K562 (cell line): ENCODE measurements around the gene ZSWIM1. TPM values are rescaled to one million over a fixed set of nuclear protein-coding genes. Genes with fewer than 3 reads are reported as not detected.

Experiments used
- ATAC-seq: fragments of 200-7000 bp; cut with Tn5 transposase; 3 replicates; pipeline ENCODE4 v1.9.1; 2020; ENCODE audit warnings: moderate library complexity
- BruUV-seq: library from RNA; stranded (reverse); fragments of 400-500 nt; replicated peaks from 2 replicates; lab custom pipeline; 2021; lab: Mats Ljungman, UMichigan
- CTCF ChIA-PET: fragments of 300-600 bp; formaldehyde crosslinking; extraction: SDS; loops from one replicate; lab custom pipeline; 2021; ENCODE audit warnings: low intra/inter-chr PET ratio; lab: Yijun Ruan, JAX
- POLR2A ChIA-PET: fragments of 300-600, 350-650 bp; sonication (Branson Sonifier 250); formaldehyde crosslinking; extraction: SDS; loops from one replicate; lab custom pipeline; 2021; ENCODE audit warnings: antibody characterized with exemption, inconsistent platforms; lab: Yijun Ruan, JAX
- DNase-seq, 4 experiments: peaks; one replicate each; pipeline versions ENCODE4 v3.0.0 to v3.0.0-alpha.2; 2011 to 2018; ENCODE audit warnings: low spot score in 3 of 4, mixed read lengths in 3 of 4; ENCODE audit errors: extremely low read depth in 1 of 4
- FAIRE-seq: peaks from 2 replicates; lab custom pipeline; 2011; peaks lifted over from hg19 to GRCh38; lab: Jason Lieb, UNC
- H2AFZ ChIP-seq: 2 replicates; pipeline ENCODE4 v1.6.0; 2011; ENCODE audit warnings: low read depth, low read length, control low read depth, inconsistent platforms
- H3K27ac ChIP-seq: fragments of 200-600 bp; 3 replicates; pipeline ENCODE4 v1.8.0; 2011; ENCODE audit warnings: low read depth, mild to moderate bottlenecking, control low read depth, inconsistent platforms, low read length, moderate library complexity, mixed read lengths; ENCODE audit errors: extremely low read depth
- H3K27me3 ChIP-seq, 2 experiments: fragments of 300-600 bp in 1 of 2; 2 replicates in 1 of 2; 3 replicates in 1 of 2; pipeline versions ENCODE4 v1.6.0 to v1.8.0; 2011; ENCODE audit warnings: inconsistent platforms in 2 of 2, low read length in 2 of 2, mild to moderate bottlenecking in 1 of 2, mixed read lengths in 1 of 2, moderate library complexity in 1 of 2; ENCODE audit not compliant: control insufficient read depth in 2 of 2, insufficient read depth in 2 of 2
- H3K36me3 ChIP-seq: fragments of 300-600 bp; 3 replicates; pipeline ENCODE4 v1.8.0; 2011; ENCODE audit warnings: mild to moderate bottlenecking, low read length, inconsistent platforms; ENCODE audit not compliant: control insufficient read depth, insufficient read depth
- H3K4me1 ChIP-seq, 2 experiments: fragments of 200-600 bp in 1 of 2; replicated peaks in 1 of 2; 2 replicates in 1 of 2; 3 replicates in 1 of 2; pipeline versions ENCODE4 v1.5.1 to v1.8.0; 2011; ENCODE audit warnings: inconsistent platforms in 2 of 2, low read length in 2 of 2, mild to moderate bottlenecking in 1 of 2, mixed read lengths in 1 of 2, moderate library complexity in 1 of 2; ENCODE audit not compliant: control insufficient read depth in 2 of 2, insufficient read depth in 2 of 2
- H3K4me2 ChIP-seq: 2 replicates; pipeline ENCODE4 v1.6.1; 2011; ENCODE audit warnings: low read length, control low read depth, inconsistent platforms, mixed read lengths; ENCODE audit not compliant: insufficient read depth
- H3K4me3 ChIP-seq: fragments of 200-600 bp; sonication (generic), shearing (Covaris generic); 2 replicates; pipeline ENCODE4 v1.5.1; 2016; ENCODE audit warnings: control low read depth, inconsistent platforms
- H3K79me2 ChIP-seq: fragments of 200-600 bp; 3 replicates; pipeline ENCODE4 v1.8.0; 2011; ENCODE audit warnings: low read length, inconsistent platforms; ENCODE audit not compliant: control insufficient read depth, insufficient read depth
- H3K9ac ChIP-seq, 2 experiments: 2 replicates each; pipeline versions ENCODE4 v1.6.0 to v1.6.1; 2011; ENCODE audit warnings: low read depth in 2 of 2, low read length in 2 of 2, control low read depth in 1 of 2, inconsistent platforms in 1 of 2, mild to moderate bottlenecking in 1 of 2, mixed read lengths in 1 of 2; ENCODE audit not compliant: insufficient read depth in 1 of 2
- H3K9me1 ChIP-seq: one replicate; pipeline ENCODE4 v1.6.0; 2011; ENCODE audit warnings: inconsistent platforms, mild to moderate bottlenecking, low read length, moderate library complexity; ENCODE audit not compliant: control insufficient read depth, insufficient read depth
- H3K9me3 ChIP-seq: replicated peaks from 2 replicates; pipeline ENCODE4 v1.5.1; 2011; ENCODE audit warnings: low read depth, low read length, inconsistent platforms; ENCODE audit not compliant: control insufficient read depth, insufficient read depth
- H4K20me1 ChIP-seq: replicated peaks from 2 replicates; pipeline ENCODE4 v1.6.1; 2011; ENCODE audit warnings: low read length, inconsistent platforms, mixed read lengths; ENCODE audit not compliant: control insufficient read depth, insufficient read depth
- EWSR1 ChIP-seq: fragments of 450-650 bp; IDR thresholded peaks from 2 replicates; pipeline ENCODE4 v1.6.1; 2018; ENCODE audit warnings: borderline replicate concordance, mild to moderate bottlenecking, low read depth, moderate library complexity; ENCODE audit not compliant: partially characterized antibody
- HDAC1 ChIP-seq, 2 experiments: fragments of 450-650 bp; IDR thresholded peaks; 2 replicates each; pipeline ENCODE4 v1.6.1; 2016 to 2017; ENCODE audit warnings: inconsistent platforms in 1 of 2, mild to moderate bottlenecking in 1 of 2, moderate library complexity in 1 of 2
- PURB ChIP-seq: sonication (generic); formaldehyde crosslinking; IDR thresholded peaks from 2 replicates; pipeline ENCODE4 v1.9.0; 2021; ENCODE audit warnings: low read depth, mild to moderate bottlenecking, missing genetic modification reagents
- RBFOX2 ChIP-seq: fragments of 200-400 bp; formaldehyde crosslinking; IDR thresholded peaks from 2 replicates; pipeline ENCODE4 v1.6.1; 2017; ENCODE audit warnings: low read depth, mild to moderate bottlenecking, low read length, moderate library complexity
- ZNF76 ChIP-seq: fragments of 250-450 bp; sonication (Bioruptor Pico); IDR thresholded peaks from 2 replicates; pipeline ENCODE4 v1.4.0; 2020; ENCODE audit warnings: mild to moderate bottlenecking, moderate library complexity, borderline replicate concordance
- WGBS: fragments of 100-300 bp; shearing (Covaris generic); methylation state at CpG from one replicate; pipeline ENCODE4 v1.1.6; 2016; ENCODE audit warnings: low coverage, mixed read lengths; ENCODE audit not compliant: insufficient coverage; ENCODE audit errors: missing lambda C conversion rate; 5-methylcytosine and 5-hydroxymethylcytosine counted together
- in situ Hi-C: fragments of 300-500 bp; cut with MboI; formaldehyde crosslinking; loops from 4 replicates; pipeline ENCODE4 v1.15.0; 2018; ENCODE audit warnings: inconsistent platforms, mixed read lengths
- intact Hi-C: fragments of 100-400 bp; cut with micrococcal nuclease; formaldehyde crosslinking; loops from 2 replicates; pipeline ENCODE4 v1.14.2; 2022
- polyA plus RNA-seq, 8 experiments: library from polyadenylated mRNA; depleted of rRNA in 4 of 8; stranded (reverse) in 5 of 8; unstranded in 3 of 8; fragments of >200 nt; fragmentation: Nextera tagmentation in 2 of 8; fragmentation: Illumina TruSeq in 1 of 8; extraction: Ambion mirVana in 2 of 8; extraction: Trizol in 1 of 8; gene quantifications; 2 replicates each; pipeline versions ENCODE4 v1.2.1 to v1.2.3, GENCODE V29; 2011 to 2014; ENCODE audit warnings: inconsistent platforms in 1 of 8, missing spikeins in 1 of 8
- total RNA-seq, 7 experiments: library from RNA; depleted of rRNA in 6 of 7; stranded (reverse); fragments of >200 nt in 6 of 7; fragmentation: Illumina TruSeq in 2 of 7; extraction: Trizol in 2 of 7; gene quantifications; 2 replicates each; pipeline versions ENCODE4 v1.2.1 to v1.2.3, GENCODE V29; 2011 to 2021; ENCODE audit warnings: low replicate concordance in 1 of 7

ZSWIM1 gene
- total and polyA plus RNA-seq, 9 of the 15 experiments (the other 6 are each of a cell fraction or from before 2014, with no cell fraction given), result 2.5 to 15.6 (median 9.5) TPM

DNA sequence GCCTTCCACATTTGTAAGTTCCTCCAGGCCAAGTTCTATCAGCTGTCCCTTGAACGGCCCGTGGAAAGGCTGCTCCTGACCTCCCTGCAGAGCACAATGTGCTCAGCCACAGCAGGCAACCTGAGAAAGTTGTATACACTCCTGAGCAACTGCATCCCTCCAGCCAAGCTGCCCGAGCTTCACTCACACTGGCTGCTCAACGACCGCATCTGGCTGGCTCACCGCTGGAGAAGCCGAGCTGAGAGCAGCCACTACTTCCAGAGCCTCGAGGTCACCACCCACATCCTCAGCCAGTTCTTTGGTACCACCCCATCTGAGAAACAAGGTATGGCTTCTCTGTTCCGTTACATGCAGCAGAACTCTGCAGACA is 2.1 kb downstream of the ZSWIM1 start:
- H3K27ac ChIP-seq, result no peak overlapping the region
- ATAC-seq, result no peak
- in situ Hi-C loops (no loop called here), intact Hi-C loops (loop anchor here (10.0 kb wide), 1 partner anchor 48 kb away; the partner anchor contains the start of gene SNX21)
- 86% methylated on average over 9 of the region's 9 CpGs for WGBS
- H3K9me3 ChIP-seq, result no peaks in the 10 kb centered on the region
- peaks cover 28 to 32% of the 10 kb centered on the region in 2 experiments for H3K4me1 ChIP-seq
- H2AFZ ChIP-seq, result no peak overlapping the region
- no TSS peak for BruUV-seq
- H4K20me1 ChIP-seq, result no peaks in the 10 kb centered on the region
- no peaks in the 10 kb centered on the region for H3K27me3 ChIP-seq
- POLR2A ChIA-PET, result interaction anchor here (0.7 to 2.4 kb wide), 6 partner anchors 10 to 1144 kb away, joined by 3 to 9 read pairs (median 4); partner anchors contain the start of genes CTSA and NEURL2
- TF ChIP-seq RBFOX2 (0 out of 2 replicates have a peak, but pooled peaks have one; percentile 9), PURB (no peak), HDAC1 (IDR thresholded peaks at IDR 0.05) (no peak), ZNF76 (CRISPR knock-in tag) (no peak), EWSR1 (no peak)
- TF ChIP-seq, all 486 proteins: peak for 1
- H3K9me1 ChIP-seq, result peaks cover 4% of the 10 kb centered on the region
- DNase-seq (no peak), FAIRE-seq (no peak)
- peaks cover 36% of the 10 kb centered on the region; the same call in 2 of the 3 replicates for H3K36me3 ChIP-seq
- H3K79me2 ChIP-seq, result peaks cover 32% of the 10 kb centered on the region
- no peak overlapping the region for H3K4me3 ChIP-seq
- no peak overlapping the region for H3K4me2 ChIP-seq
- CTCF ChIA-PET, result no interaction called here
- peak overlapping the region in 1 of 2 experiments; percentile 61; a peak in 1 of 4 replicates for H3K9ac ChIP-seq
